PC-3 (cell line): ENCODE data around the gene CUEDC2. TPM values are rescaled to one million over a fixed set of nuclear protein-coding genes. Genes with fewer than 3 reads are reported as not detected.

Experiments used
- ATAC-seq: fragments of 200-7000 bp; cut with Tn5 transposase; 2 replicates; pipeline ENCODE4 v1.9.1; 2020; ENCODE audit warnings: mild to moderate bottlenecking, moderate library complexity
- BruUV-seq: library from RNA; stranded (reverse); fragments of 400-500 nt; replicated peaks from 2 replicates; lab custom pipeline; 2021; lab: Mats Ljungman, UMichigan
- CTCF ChIA-PET: fragments of 300-600 bp; sonication (Branson Sonifier 250); formaldehyde crosslinking; loops from one replicate; lab custom pipeline; 2022; ENCODE audit warnings: antibody characterized with exemption; lab: Charles Lee
- POLR2A ChIA-PET: fragments of 300-600 bp; sonication (Branson Sonifier 250); formaldehyde crosslinking; loops from one replicate; lab custom pipeline; 2022; ENCODE audit warnings: antibody characterized with exemption; ENCODE audit not compliant: unreplicated experiment; lab: Charles Lee
- DNase-seq: peaks from one replicate; pipeline ENCODE4 v3.0.0-alpha.2; 2015
- H2AFZ ChIP-seq: fragments of 300-600 bp; sonication (generic); 2 replicates; pipeline ENCODE4 v1.6.0; 2016; ENCODE audit warnings: antibody characterized with exemption, low read length
- H3F3A ChIP-seq: fragments of 300-600 bp; sonication (generic); one replicate; pipeline ENCODE4 v1.6.0; 2017; ENCODE audit warnings: antibody characterized with exemption, low read length, control low read depth, mild to moderate bottlenecking; ENCODE audit not compliant: unreplicated experiment
- H3K27ac ChIP-seq: fragments of 300-600 bp; sonication (generic); 2 replicates; pipeline ENCODE4 v1.5.1; 2016; ENCODE audit warnings: mild to moderate bottlenecking, low read length
- H3K27me3 ChIP-seq: fragments of 300-600 bp; sonication (generic); 2 replicates; pipeline ENCODE4 v1.6.1; 2016; ENCODE audit warnings: low read length, mixed read lengths
- H3K36me3 ChIP-seq: fragments of 300-600 bp; sonication (generic); 2 replicates; pipeline ENCODE4 v1.6.1; 2016; ENCODE audit warnings: low read depth, mixed run types, low read length, mixed read lengths
- H3K4me1 ChIP-seq: fragments of 300-600 bp; sonication (generic); 2 replicates; pipeline ENCODE4 v1.5.1; 2016; ENCODE audit warnings: low read length; ENCODE audit not compliant: insufficient read depth
- H3K4me2 ChIP-seq: fragments of 300-600 bp; sonication (generic); 2 replicates; pipeline ENCODE4 v1.6.0; 2016; ENCODE audit warnings: low read length
- H3K4me3 ChIP-seq: fragments of 300-600 bp; sonication (generic); 2 replicates; pipeline ENCODE4 v1.5.1; 2016; ENCODE audit warnings: mild to moderate bottlenecking, low read length, mixed read lengths
- H3K79me2 ChIP-seq: fragments of 300-600 bp; sonication (generic); 2 replicates; pipeline ENCODE4 v1.6.1; 2017; ENCODE audit warnings: low read length, mixed read lengths
- H3K9ac ChIP-seq: fragments of 300-600 bp; sonication (generic); 2 replicates; pipeline ENCODE4 v1.6.0; 2016; ENCODE audit warnings: mild to moderate bottlenecking, low read length
- H3K9me2 ChIP-seq: fragments of 300-600 bp; sonication (generic); replicated peaks from 2 replicates; pipeline ENCODE4 v1.6.1; 2016; ENCODE audit warnings: mixed run types, low read length, mixed read lengths
- H3K9me3 ChIP-seq: fragments of 300-600 bp; sonication (generic); 2 replicates; pipeline ENCODE4 v1.6.1; 2016; ENCODE audit warnings: low read length, mixed read lengths
- H4K20me1 ChIP-seq: fragments of 300-600 bp; sonication (generic); 2 replicates; pipeline ENCODE4 v1.6.1; 2016; ENCODE audit warnings: low read length, mixed read lengths
- EZH2 ChIP-seq: fragments of 300-600 bp; sonication (generic); IDR thresholded peaks from one replicate; pipeline ENCODE4 v1.6.1; 2017; ENCODE audit warnings: antibody characterized with exemption, mild to moderate bottlenecking, low read length; ENCODE audit not compliant: unreplicated experiment
- EZH2phosphoT487 ChIP-seq: fragments of 300-600 bp; sonication (generic); IDR thresholded peaks from 2 replicates; pipeline ENCODE4 v1.6.1; 2018; ENCODE audit warnings: mild to moderate bottlenecking, antibody characterized with exemption, low read length, borderline replicate concordance
- intact Hi-C: fragments of 100-400 bp; cut with micrococcal nuclease; formaldehyde crosslinking; loops from 2 replicates; pipeline ENCODE4 v1.9.0; 2023
- total RNA-seq: library from RNA; depleted of rRNA; stranded (reverse); fragments of >200 nt; gene quantifications from 2 replicates; pipeline ENCODE4 v1.2.3, GENCODE V29; 2014
- TF ChIP-seq, protein P1 (sequence below): fragments of 300-600 bp; sonication (generic); conservative IDR thresholded peaks from 2 replicates; pipeline ENCODE4 v1.5.1; 2017; ENCODE audit warnings: antibody characterized with exemption, low read depth, mild to moderate bottlenecking, low read length

Gene CUEDC2
- total RNA-seq, 1 experiment from 2014 or later: 51.4 TPM

DNA sequence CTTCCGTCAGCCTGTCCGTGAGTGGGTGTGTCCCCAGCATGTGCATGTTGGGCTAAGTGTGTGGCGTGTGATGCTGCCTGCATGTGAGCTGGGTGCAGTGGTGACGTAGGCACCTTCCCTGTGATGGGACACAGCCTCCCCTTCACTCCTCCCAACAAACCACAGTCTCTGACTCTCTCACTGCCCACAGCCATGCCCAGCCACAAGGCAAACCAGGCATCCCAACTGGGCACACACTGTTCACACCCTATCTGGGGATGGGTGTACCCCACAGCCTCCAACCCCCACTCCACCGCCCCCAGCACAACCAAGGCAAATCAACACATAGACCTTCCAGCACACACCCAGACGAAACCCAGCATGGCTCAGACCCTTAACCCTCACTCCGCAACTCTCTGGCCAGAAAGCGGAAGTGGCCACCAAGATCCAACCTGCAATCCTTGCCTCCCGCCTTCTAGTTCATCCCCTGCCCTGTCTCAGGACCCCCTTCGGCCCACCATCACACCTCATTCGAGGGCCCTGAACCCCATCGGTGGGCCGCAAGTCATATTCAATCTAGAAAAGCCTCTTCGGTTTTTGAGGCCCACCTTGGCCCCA lies 24.1 kb downstream of the CUEDC2 start:
- Histone ChIP-seq H3K4me2 (no peak overlapping the region), H3K36me3 (no peaks in the 10 kb centered on the region), H3K79me2 (no peaks in the 10 kb centered on the region), H3F3A (no peaks in the 10 kb centered on the region), H3K27me3 (peaks cover 8% of the 10 kb centered on the region; the same call in 1 of the 2 replicates), H3K9me2 (no peaks in the 10 kb centered on the region), H2AFZ (no peak overlapping the region), H3K9ac (no peak overlapping the region), H3K9me3 (no peaks in the 10 kb centered on the region), H3K27ac (no peak overlapping the region), H3K4me3 (no peak overlapping the region), H3K4me1 (no peaks in the 10 kb centered on the region), H4K20me1 (no peaks in the 10 kb centered on the region)
- intact Hi-C loops: no loop called here
- TF ChIP-seq EZH2 (no peak), EZH2phosphoT487 (no peak)
- TF ChIP-seq, protein P1, sequence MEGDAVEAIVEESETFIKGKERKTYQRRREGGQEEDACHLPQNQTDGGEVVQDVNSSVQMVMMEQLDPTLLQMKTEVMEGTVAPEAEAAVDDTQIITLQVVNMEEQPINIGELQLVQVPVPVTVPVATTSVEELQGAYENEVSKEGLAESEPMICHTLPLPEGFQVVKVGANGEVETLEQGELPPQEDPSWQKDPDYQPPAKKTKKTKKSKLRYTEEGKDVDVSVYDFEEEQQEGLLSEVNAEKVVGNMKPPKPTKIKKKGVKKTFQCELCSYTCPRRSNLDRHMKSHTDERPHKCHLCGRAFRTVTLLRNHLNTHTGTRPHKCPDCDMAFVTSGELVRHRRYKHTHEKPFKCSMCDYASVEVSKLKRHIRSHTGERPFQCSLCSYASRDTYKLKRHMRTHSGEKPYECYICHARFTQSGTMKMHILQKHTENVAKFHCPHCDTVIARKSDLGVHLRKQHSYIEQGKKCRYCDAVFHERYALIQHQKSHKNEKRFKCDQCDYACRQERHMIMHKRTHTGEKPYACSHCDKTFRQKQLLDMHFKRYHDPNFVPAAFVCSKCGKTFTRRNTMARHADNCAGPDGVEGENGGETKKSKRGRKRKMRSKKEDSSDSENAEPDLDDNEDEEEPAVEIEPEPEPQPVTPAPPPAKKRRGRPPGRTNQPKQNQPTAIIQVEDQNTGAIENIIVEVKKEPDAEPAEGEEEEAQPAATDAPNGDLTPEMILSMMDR: no peak
- CTCF ChIA-PET: no interaction called here
- POLR2A ChIA-PET: no interaction called here
- DNase-seq (no peak), ATAC-seq (no peak)
- BruUV-seq: no TSS peak

DNA sequence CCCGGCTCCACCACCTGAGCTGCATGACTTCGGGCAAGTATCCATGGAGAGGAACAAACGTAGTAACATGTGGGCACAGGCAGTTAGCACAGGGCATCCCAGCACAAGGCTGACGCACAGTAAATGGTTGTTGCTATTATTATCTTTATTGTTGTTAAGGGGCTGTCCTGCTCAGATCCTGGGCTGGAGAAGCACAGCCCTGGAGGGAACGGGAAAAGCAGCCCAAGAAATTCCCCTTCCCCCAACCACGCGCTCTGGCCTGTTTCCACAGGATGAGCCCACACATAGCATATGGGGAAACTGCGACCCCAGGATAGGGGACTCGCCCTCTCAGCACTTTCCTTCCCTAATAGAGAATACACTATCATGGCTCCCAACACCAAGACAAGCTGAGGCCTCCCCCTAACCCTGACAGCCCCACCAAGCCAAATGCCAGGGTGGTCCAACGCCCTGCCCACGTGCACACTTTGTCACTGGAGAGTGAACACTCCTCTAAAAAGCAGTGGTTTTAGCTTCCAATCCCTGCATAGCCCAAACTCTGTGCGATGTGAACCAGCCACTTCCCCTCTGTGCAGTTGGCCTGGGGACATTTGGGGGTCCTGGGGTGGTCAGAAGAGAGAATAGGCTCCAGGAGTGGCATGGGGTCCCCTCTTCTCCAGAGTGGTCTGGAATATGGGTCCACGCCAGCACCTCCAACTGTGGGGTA lies 24.8 kb downstream of the CUEDC2 start:
- no peak for DNase-seq
- H4K20me1 ChIP-seq: no peaks in the 10 kb centered on the region
- TF ChIP-seq EZH2phosphoT487 (no peak), EZH2 (no peak)
- TF ChIP-seq, protein P1: no peak
- H3K36me3 ChIP-seq: no peaks in the 10 kb centered on the region
- no peaks in the 10 kb centered on the region for H3K4me1 ChIP-seq
- H3K9ac ChIP-seq: no peak overlapping the region
- intact Hi-C loops: no loop called here
- no TSS peak for BruUV-seq
- no peak overlapping the region for H3K27ac ChIP-seq
- no peak overlapping the region for H3K4me3 ChIP-seq
- ChIA-PET CTCF (no interaction called here), POLR2A (interaction anchor here (0.5 kb wide), 1 partner anchor 102 kb away, joined by 5 read pairs; no protein-coding TSS in a partner anchor)
- ATAC-seq: no peak
- H3K9me2 ChIP-seq: no peaks in the 10 kb centered on the region
- no peak overlapping the region for H3K4me2 ChIP-seq
- no peaks in the 10 kb centered on the region for H3K9me3 ChIP-seq
- no peak overlapping the region for H2AFZ ChIP-seq
- H3K27me3 ChIP-seq: peaks cover 8% of the 10 kb centered on the region; the same call in 1 of the 2 replicates
- no peaks in the 10 kb centered on the region for H3K79me2 ChIP-seq
- no peaks in the 10 kb centered on the region for H3F3A ChIP-seq

DNA sequence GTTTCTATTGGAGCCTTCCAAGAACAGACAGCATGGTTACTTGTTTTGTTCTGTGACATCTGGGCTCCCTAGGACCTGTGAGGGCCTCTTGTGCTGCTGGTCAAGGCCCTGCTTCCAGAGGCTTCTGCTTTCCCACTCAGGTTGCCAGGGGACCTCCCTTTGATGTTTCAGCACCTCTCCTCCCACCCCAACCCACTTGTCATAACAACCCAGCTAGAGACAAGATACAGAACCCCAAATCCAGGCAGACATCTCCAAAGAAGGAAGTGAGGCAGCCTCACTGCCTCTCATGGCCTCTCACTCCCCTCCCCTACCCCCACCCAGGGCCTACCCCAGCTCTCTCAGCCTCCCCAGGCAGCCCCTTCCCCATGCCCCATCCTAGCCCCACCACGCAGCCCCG lies 25.6 kb downstream of the CUEDC2 start:
- Histone ChIP-seq H3K27me3 (peaks cover 8% of the 10 kb centered on the region; the same call in 1 of the 2 replicates), H3K4me1 (peaks cover 6% of the 10 kb centered on the region), H2AFZ (no peak overlapping the region), H3K9me2 (no peaks in the 10 kb centered on the region), H3F3A (no peaks in the 10 kb centered on the region), H3K4me3 (no peak overlapping the region), H4K20me1 (no peaks in the 10 kb centered on the region), H3K79me2 (no peaks in the 10 kb centered on the region), H3K4me2 (no peak overlapping the region), H3K36me3 (no peaks in the 10 kb centered on the region; the same call in 1 of the 2 replicates), H3K27ac (no peak overlapping the region), H3K9me3 (no peaks in the 10 kb centered on the region), H3K9ac (no peak overlapping the region)
- DNase-seq: no peak
- CTCF ChIA-PET: no interaction called here
- ATAC-seq: no peak
- no TSS peak for BruUV-seq
- TF ChIP-seq EZH2 (no peak), EZH2phosphoT487 (no peak)
- TF ChIP-seq, protein P1: no peak
- POLR2A ChIA-PET: interaction anchor here (0.5 kb wide), 1 partner anchor 103 kb away, joined by 5 read pairs; no protein-coding TSS in a partner anchor
- intact Hi-C loops: no loop called here
